Stimulated activated CD8-positive, alpha-beta memory T cell treated with anti-CD3 and anti-CD28 coated beads, Interleukin-15, amount 100 ng/mL, for 48 hours (primary cell): ENCODE data around the gene CFAP54.
"Not testable (repeated sequence)": the region's sequence is repeated elsewhere in the genome, so short reads cannot be mapped to it uniquely, and the experiment has no call there.

ENCODE experiments used
- DNase-seq, 2 donors: peaks; one replicate each; pipeline ENCODE4 v3.0.0-alpha.2; 2020; ENCODE audit warnings: low read depth in 2 of 2

The CFAP54 gene

DNA sequence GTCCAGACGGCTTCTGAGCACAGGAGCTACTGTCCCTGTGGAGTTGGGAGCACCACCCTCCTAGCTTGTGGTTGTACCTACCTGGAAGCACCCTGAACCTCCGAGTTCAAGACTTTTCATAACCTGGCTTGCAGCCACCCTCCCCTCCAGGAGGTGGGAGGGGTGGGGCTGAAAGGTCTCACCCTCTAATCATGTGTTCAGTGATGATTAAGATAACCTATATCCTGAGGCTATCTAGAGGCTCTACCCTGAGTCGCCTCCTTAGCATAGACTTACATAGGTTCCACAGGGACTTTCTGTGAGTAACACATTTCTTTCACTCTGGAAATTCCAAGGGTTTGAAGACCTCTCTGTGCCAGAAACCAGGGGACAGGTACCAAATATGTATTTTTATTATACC is 146.5 kb downstream of the CFAP54 start:
- DNase-seq, result no peak

DNA sequence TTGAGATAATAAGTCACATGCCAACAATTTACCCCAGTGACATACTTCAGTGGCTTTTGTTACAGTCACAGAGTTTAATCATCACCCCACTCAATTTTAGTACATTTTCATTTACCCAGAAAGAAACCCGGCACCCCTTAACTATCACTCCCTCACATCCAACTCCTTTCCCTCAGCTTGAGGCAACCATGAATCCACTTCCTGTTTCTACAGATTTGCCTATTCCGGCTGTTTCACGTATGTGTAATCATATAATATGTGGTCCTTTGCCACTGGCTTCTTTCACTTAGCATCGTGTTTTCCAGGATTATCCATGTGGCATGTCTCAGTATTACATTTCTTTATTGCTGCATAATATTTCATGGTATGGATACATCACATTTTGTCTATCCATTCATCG is 147.5 kb downstream of the CFAP54 start:
- DNase-seq, result no peak

DNA sequence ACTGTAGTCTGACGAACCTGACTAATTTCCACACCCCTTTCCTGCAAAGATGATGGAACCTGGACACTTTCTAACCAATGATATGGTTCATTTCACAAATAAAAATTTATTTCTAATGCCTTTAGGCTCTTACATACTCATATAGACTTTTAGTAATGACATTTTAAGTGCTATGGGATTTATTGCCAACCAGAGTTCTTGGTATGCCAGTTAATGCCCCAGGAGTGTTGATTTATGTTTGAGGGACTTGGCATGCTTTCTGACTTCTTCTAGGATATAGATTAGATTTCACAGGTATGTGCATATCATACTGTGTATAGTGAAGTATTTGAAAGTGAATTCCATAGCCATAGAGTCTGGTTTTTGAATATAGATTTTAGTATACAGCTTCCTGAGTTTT is 159.5 kb downstream of the CFAP54 start:
- no peak for DNase-seq

DNA sequence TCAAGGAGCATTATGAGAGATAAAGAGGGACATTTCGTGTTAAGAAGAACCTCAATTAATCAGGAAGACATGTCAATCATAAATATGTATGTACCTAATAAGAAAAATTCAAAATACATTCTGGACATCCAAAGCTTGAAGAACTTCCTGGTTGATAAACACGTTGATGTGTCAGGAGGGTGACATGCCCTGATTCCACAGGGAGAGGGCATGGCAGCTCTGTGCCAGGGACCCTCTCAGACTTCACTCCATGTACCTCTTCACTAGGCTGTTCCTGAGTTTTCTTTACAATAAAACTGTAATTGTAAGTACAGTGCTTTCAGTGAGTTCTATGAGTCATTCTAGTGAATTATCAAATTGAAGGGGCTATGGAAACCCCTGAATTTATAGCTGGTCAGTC is 163.5 kb downstream of the CFAP54 start:
- DNase-seq, result no peak

DNA sequence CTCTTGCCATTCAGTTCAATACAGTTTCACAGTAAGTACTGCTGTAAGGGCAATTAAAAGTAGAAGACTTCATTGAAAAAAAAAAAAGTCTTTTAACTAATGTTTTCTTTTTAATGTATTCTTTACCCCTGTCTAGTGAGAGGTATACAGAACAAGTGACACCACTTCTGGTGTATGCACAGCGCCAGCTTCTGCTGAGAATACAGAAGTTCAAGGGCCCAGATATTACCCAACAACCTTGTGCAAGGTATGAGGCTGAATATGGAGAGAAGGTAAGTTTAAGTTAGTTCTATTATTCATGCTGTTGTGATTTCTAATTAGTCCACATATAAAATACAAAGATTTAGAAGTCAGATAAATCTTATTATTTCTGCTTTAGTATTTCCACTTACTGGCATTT is 168.7 kb downstream of the CFAP54 start:
- DNase-seq, result no peak

DNA sequence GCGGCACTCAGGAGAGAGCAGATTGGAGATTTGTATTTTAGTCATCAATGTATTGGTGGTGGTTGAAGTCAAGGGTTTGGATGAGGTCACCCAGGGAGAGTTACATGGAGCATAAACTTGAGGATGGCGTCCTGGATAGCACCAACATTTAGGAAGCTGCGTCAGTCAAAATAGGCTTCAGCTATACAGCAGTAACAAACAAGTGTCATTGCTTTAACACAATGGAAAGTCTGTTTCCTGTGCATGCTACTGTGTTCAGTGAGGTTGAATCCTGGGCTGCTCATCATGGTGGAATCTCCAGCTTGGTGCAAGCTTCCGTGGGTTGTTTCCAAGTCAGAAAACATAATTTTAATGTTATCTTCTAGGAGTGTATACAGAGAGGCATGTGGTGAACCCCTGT is 180.4 kb downstream of the CFAP54 start:
- DNase-seq, result no peak

DNA sequence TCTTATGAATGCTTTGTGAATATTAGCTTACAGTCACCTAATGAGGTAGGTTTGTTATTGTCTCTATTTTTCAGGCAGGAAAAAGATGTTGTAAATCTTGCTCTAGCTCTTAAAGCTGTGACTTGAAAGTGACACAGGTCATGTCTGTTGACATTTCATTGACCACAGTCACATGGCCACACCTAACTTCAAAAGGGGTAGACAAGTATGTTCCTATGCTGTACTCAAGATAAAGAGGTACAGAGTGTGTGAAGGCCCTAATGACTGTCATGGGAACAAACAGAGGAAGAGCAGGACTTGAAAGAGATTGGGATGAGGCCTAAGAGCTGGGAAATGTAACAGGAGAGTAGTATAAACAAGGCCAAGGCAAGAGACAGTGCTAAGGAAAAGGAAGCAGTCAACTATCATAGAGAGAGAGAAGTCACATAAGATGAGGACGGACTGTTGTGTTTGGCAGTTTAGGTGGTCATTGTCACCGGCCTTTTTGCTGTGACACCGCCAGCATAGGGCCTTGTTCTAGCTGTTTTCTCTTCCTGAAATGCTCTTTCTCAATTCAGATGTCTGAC is 181.0 kb downstream of the CFAP54 start:
- no peak for DNase-seq

DNA sequence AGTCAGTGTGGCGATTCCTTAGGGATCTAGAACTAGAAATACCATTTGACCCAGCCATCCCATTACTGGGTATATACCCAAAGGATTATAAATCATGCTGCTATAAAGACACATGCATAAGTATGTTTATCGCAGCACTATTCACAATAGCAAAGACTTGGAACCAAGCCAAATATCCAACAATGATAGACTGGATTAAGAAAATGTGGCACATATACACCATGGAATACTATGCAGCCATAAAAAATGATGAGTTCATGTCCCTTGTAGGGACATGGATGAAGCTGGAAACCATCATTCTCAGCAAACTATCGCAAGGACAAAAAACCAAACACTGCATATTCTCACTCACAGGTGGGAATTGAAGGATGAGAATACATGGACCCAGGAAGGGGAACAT is 186.1 kb downstream of the CFAP54 start:
- not testable (repeated sequence) for DNase-seq

DNA sequence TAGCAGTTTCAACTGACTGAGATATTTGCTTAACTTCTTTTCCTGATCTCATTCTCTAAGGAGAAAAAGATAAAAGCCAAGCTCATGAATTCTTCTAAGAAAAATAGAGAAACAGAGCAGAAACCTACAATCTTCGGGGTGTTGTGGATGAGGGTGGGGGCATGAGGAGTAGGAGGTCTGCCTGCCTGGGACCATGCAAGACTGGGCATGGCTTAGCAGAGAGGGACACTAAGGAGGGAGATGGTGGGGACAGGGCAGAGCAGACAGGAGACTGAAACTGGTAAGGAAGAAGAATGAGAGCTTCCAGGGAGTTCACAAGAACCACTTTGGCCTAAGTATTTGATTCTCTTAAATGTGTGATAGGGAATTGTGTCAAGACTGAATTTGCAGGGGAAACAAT is 188.0 kb downstream of the CFAP54 start:
- DNase-seq, result no peak

DNA sequence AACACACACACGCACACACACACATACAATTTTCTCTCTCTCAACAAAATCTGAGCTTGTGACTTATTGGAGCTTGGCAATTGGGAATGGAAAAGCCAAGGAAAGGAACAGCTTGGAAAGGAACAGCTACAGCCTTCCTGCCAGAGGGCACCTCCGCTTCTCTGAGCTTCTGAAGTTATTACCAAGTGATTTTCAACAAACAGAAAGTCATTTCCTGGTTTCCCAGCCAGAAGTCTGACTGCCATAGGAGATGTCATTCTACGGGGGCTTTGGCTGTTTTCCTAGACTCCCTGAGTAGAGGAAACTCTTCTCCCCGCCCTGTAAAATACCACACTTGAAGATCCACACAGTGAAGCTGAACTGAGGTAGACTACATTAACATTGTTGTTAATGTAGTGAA is 198.3 kb downstream of the CFAP54 start:
- DNase-seq, result no peak

DNA sequence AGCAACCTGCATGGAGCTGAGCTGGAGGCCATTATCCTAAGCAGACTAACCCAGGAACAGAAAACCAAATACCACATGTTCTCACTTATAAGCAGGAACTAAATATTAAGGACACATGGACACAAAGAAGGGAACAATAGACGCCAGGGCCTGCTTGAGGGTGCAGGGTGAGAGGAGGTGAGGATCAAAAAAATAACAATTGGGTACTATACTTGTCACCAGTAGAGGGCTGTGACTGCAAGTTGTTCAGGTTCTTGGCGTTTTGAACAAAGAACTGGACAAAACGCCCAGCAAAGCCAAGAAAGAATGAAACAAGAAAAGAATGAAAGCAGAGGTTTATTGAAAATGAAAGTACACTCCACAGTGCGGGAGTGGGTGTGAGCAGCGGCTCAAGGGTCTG is 209.1 kb downstream of the CFAP54 start:
- no peak for DNase-seq

DNA sequence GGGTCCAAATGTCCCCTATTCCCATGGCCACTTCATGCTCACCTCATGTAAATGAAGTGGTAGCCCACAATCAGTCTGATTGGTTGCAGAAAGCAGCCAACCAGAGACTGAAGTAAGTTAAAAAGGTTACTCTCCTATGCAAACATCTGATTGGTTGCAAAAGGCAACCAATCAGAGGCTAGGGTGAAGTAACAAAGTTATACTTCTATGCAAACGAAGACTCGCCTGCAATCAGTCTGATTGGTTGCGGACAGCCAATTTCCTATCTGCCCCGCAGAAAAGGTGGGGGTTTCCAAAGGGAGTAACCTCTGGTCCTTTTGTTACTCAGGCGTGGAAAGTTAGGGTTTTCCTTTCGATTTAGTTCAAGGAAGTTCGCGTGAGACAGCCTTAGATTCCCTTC is 209.6 kb downstream of the CFAP54 start:
- DNase-seq, result no peak

DNA sequence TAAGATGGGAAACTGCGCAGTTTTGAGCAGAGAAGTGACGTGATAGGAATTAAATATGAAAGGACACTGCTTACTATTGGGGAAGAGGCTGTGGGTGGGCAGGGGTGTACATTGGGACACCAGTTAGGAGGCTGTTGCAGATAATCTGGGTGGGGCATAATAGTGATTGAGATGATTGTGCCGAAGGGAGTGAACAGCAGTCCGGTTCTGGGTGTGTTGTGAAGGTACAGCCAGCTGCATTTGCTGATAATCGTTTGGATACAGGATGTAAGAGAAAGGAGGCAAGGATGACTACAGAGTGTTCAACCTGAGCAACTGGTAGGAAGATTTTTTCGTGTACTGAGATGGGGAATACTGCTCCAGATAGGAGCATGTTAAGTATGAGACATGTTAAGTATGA is 212.5 kb downstream of the CFAP54 start:
- DNase-seq, result no peak

DNA sequence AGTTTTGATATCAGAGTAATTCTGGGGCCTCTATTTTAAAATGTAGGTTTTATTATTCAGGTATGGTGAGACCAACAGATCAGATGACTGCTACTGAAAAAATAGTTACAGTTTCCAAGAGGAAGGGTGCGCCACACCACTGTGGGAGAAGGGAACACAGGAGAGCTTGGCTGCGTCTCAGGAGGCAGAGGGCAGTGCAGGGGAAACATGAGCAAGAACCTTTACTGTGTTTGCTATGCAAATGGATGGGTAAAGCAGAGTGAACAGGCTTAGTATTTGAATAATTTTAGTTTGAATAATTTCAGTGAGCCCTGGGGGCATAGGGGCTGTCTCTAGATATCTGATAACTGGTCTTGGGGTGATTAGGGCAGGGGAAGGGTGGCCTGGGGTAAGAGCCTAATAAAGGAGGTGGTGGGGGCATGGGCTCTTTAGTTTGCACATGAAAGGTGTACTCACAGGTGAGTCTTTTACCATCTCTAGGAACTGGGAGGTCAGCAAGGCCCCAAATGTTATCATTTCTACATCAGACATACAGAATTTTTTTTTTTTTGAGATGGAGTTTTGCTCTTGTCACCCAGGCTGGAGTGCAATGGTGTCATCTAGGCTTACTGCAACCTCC is 220.9 kb downstream of the CFAP54 start:
- DNase-seq, result no peak

DNA sequence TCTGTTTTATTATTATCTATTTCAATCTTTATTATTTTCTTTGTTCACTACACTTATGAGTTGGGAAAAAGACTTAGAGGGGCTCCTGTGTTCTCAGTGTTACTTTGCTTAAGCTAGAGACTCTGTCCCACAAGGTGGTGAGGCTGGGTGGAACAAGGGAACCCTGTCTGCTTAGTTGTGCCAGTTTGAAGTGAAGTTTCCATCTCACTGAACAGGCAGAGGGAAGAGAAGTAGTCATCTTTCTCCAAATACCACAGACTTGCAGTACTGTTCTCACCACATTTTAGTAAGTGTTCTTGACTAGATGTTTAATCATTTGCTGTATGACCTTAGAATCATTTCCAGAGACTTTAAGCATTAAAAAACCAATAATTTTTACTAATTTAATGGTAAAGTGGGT is 222.0 kb downstream of the CFAP54 start:
- no peak for DNase-seq

DNA sequence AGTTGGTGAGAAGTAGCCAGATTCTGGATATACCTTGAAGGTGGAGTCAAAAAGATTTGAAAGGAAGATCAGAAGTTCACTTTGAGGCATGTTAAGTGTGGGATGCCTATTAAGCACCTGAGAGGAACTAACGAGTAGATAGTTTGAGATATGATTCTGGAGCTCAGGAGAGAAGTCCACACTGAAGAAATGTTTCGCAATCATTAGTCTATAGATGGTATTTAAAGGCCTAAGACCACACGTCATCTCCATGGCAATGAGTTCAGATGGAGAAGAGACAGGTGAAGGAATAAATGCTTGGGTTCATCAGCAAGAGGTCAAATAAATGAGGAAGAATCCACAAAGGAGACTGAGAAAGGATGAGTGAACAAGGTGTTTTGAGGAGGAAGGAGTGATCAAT is 224.8 kb downstream of the CFAP54 start:
- DNase-seq, result no peak

DNA sequence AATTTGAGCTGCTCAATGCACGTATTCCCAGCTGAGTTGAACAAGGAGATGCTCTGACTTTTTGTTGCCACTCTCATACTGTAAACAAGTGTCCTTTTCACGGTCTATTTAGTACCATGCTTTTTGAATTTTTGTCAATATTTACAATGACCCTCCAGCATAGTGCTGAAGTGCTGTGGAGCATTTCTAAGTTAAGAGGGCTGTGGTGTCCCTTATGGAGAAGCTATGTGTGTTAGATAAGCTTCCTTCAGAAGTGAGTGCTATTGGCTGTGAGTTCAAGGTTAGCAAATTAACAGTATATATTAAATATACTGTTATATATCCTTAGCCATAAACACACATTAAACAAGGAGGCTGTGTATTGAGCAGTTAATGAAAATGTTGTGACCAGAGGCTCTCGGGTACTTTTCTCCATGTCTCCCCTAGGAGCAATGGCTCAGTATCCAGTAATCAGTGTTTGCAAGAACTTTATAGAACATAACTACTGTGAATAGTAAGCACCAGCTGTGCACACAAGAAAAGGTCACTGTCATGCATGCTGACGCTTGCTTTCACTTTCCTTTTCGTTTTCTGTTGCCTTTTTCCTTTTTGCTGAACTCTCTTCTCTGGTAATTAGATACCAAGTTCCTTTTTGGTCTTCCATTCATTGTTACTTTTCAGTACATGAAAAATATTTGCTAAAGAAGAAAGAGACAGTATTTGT is 230.4 kb downstream of the CFAP54 start:
- no peak for DNase-seq

DNA sequence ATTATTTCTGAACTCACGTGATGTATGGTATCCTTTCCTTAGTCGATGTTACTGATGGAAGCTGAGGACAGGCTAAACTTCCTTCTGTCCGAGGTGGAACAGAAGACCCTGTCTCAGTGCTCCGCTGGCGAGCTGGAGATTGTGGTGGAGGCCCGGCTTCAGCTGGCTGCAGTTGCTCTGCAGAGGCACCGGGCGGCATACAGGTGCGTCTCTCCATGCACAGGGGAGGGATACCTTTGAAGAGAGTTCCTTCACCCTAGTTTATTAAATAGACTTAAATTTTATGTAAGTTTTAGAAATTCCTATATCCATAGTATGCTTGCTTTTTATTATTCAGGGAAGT is 231.0 kb downstream of the CFAP54 start:
- DNase-seq, result no peak

DNA sequence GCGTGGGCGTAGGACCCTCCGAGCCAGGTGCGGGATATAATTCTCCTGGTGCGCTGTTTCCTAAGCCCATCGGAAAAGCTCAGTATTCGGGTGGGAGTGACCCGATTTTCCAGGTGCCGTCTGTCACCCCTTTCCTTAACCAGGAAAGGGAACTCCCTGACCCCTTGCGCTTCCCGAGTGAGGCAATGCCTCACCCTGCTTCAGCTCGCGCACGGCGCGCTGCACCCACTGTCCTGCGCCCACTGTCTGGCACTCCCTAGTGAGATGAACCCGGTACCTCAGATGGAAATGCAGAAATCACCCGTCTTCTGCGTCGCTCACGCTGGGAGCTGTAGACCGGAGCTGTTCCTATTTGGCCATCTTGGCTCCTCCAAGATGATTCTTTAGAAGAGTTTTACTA is 240.1 kb downstream of the CFAP54 start:
- not testable (repeated sequence) for DNase-seq

DNA sequence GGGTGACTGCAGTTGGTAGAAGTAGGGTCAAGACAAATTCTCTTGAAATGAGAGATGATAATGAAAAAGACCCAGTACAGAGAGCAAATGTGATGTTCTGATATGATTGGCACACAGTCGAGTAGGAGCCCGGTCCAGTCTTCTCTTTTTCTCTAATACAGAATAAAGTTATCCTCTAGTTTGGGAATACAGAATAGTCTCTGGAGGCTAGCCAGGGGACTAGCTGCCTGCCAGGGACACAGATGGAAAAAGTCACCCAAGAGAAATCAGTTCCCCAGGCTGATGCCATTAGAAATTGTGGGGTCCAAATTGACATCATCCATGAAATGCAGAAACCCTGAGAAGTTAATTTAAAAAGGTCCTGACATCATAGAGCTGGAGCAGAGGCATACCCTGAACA is 240.5 kb downstream of the CFAP54 start:
- no peak for DNase-seq

DNA sequence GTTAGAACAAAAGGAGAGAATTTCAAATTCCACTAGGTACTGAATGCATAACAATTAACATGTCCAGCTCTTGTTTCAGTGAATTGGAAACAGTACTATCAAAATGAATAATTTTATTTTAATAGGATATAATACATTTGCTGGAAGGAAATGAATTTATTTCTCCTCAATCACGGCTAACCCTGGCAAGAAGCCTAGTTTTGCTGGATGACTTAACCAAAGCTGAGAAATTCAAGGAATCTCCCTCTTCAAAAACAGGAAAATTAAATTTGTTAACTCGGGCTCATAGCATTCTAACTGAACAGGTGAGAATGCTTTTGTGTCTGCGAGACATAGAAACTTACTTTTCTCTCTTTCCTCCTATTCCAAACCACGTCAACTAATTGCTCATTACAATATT is 254.2 kb downstream of the CFAP54 start:
- DNase-seq, result no peak

DNA sequence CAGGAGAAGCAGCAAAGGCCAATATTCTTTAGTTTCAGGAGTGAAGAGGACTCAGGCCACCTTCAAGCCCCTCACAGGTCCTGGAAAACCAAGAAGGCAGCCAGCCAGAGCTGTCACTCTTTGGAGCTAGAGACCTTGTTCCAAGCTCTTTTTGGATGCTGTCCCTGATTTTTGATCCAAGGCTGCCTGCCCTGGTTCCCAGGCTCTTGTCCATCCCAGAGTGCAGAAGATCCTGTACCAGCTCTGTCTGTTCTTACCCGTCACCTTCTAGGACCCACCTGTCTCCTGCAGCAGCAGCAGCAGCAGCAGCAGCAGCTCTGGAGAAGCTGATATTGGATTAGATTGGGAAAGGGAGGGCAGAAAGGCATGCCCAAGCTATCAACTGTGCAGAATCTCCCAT is 260.6 kb downstream of the CFAP54 start:
- no peak for DNase-seq

DNA sequence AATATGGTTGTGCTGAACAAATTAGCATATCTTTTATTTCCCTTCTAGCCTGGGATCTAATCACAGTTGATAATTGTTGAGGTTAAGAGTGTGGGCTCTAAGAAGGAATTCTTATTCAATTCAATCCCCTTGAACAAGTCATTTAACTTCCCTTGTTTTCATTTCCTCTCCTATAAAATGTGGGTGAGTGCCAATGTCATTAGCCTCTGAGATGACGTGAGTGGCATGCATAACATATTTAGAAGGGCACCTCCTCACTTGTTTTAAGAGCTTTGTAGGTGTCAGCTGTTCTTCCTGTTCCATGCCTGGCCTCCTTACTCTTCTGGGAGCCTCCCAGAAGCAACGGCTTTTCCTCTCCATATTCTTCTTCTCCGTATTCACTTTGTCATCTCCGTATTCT is 262.2 kb downstream of the CFAP54 start:
- no peak for DNase-seq

DNA sequence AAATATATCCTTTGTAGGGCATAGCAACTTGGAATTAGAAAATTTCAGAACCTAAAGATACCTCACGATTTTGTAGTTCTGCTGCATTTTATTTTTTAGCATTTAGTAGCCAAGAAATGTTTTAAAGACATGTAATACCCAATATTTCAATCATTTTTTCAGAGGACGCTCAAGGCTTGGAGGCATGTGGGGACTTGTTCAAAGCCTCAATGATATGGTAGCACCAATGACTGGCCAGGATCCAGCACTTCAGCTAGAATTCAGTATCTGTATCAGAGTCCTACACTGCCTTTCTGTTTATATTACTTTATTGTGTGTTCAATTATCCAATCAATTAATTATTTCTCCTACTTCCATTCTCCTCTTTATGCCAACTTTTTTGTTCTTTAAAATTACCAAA is 262.8 kb downstream of the CFAP54 start:
- DNase-seq, result no peak
